Spleen (tissue), 11 donors: ENCODE results near the gene ULK2. TPM values are rescaled to one million over a fixed set of nuclear protein-coding genes. Genes with fewer than 3 reads are reported as not detected.

ENCODE experiments used
- DNase-seq: peaks from one replicate; pipeline ENCODE4 v3.0.0-alpha.2; 2020
- H3K27ac ChIP-seq, 8 donors: fragments of 200-600 bp; sonication (generic) in 7 of 8; 1 replicate in 4 of 8; 2 replicates in 4 of 8; pipeline versions ENCODE4 v1.5.0 to v1.8.0; 2016 to 2021; ENCODE audit warnings: inconsistent platforms in 4 of 8, mild to moderate bottlenecking in 4 of 8, moderate library complexity in 1 of 8
- H3K27me3 ChIP-seq, 7 donors: fragments of 200-600 bp; sonication (generic) in 6 of 7; replicated peaks in 1 of 7; 1 replicate in 4 of 7; 2 replicates in 3 of 7; pipeline versions ENCODE4 v1.5.0 to v1.8.0; 2016 to 2021; ENCODE audit warnings: inconsistent platforms in 3 of 7, mild to moderate bottlenecking in 1 of 7
- H3K36me3 ChIP-seq, 6 donors: fragments of 200-600 bp; sonication (generic) in 5 of 6; 1 replicate in 4 of 6; 2 replicates in 2 of 6; pipeline versions ENCODE4 v1.5.0 to v1.8.0; 2016 to 2021; ENCODE audit warnings: inconsistent platforms in 2 of 6
- H3K4me1 ChIP-seq, 6 donors: fragments of 200-600 bp; sonication (generic) in 5 of 6; 1 replicate in 3 of 6; 2 replicates in 3 of 6; pipeline versions ENCODE4 v1.5.0 to v1.8.0; 2016 to 2021; ENCODE audit warnings: inconsistent platforms in 3 of 6
- H3K4me3 ChIP-seq, 8 donors: fragments of 200-600 bp; sonication (generic) in 7 of 8; 1 replicate in 4 of 8; 2 replicates in 4 of 8; pipeline versions ENCODE4 v1.5.0 to v1.8.0; 2016 to 2021; ENCODE audit warnings: inconsistent platforms in 4 of 8, mild to moderate bottlenecking in 4 of 8, moderate library complexity in 2 of 8
- H3K9me3 ChIP-seq, 8 donors: fragments of 200-600 bp; sonication (generic) in 7 of 8; 1 replicate in 4 of 8; 2 replicates in 4 of 8; pipeline versions ENCODE4 v1.5.0 to v1.8.0; 2016 to 2021; ENCODE audit warnings: inconsistent platforms in 4 of 8
- POLR2A ChIP-seq, 3 donors: fragments of 450-650 bp; IDR thresholded peaks; one replicate each; pipeline ENCODE4 v1.5.1; 2017; ENCODE audit warnings: antibody characterized with exemption in 3 of 3, mild to moderate bottlenecking in 1 of 3
- POLR2AphosphoS5 ChIP-seq, 3 donors: sonication (generic); formaldehyde crosslinking; IDR thresholded peaks; one replicate each; pipeline ENCODE4 v1.5.1; 2017; ENCODE audit warnings: antibody characterized with exemption in 3 of 3
- WGBS, 5 donors: extraction: QIAGEN DNeasy Blood & Tissue Kit in 3 of 5; methylation state at CpG; one replicate each; pipeline versions ENCODE4 v1.1.5 to v1.1.7; 2013 to 2018; 5-methylcytosine and 5-hydroxymethylcytosine counted together
- intact Hi-C: fragments of 100-400 bp; cut with DNase I; formaldehyde crosslinking; loops from one replicate; pipeline ENCODE4 v1.15.0; 2023; ENCODE audit warnings: low total_unique reads
- polyA plus RNA-seq, 3 donors: library from polyadenylated mRNA; stranded (reverse); fragments of 200-250 nt; gene quantifications; one replicate each; pipeline ENCODE4 v1.2.1, GENCODE V29; 2013
- total RNA-seq, 7 donors: library from RNA; depleted of rRNA in 3 of 7; stranded (reverse); fragments of >200 nt in 3 of 7; fragmentation: NEBNext Ultra II Directional in 4 of 7; extraction: Animal tissue kit (Norgen Biotek cat#: 25700) in 4 of 7; gene quantifications; one replicate each; pipeline versions ENCODE4 v1.1.0 to v1.2.1, GENCODE V29; 2016 to 2021
- TF ChIP-seq, protein P1 (sequence below), 11 experiments: fragments of 200-600 bp in 7 of 11; fragments of 450-650 bp in 4 of 11; sonication (generic) in 4 of 11; IDR thresholded peaks in 8 of 11; conservative IDR thresholded peaks in 3 of 11; 1 replicate in 7 of 11; 2 replicates in 4 of 11; pipeline versions ENCODE4 v1.4.0 to v1.8.0; 2016 to 2021; ENCODE audit warnings: antibody characterized with exemption in 11 of 11, inconsistent platforms in 4 of 11, mild to moderate bottlenecking in 1 of 11
- donor health status: healthy with polysubstance abuse.
- donor health status: DM: no; HTN: no; CAD: no; lungs with moderate emphysema.
- donor health status: DM: no; HTN: no; CAD: no.
- donor health status: Bipolar disorder and iron deficiency.
- donor health status: healthy.
- donor health status: DM: no; HTN: no; CAD: no.
- donor health status: DM: yes; HTN: yes; CAD: no.

ULK2 gene
- total and polyA plus RNA-seq, 10 donors = 2.7 to 20.9 (median 14.0) TPM

DNA sequence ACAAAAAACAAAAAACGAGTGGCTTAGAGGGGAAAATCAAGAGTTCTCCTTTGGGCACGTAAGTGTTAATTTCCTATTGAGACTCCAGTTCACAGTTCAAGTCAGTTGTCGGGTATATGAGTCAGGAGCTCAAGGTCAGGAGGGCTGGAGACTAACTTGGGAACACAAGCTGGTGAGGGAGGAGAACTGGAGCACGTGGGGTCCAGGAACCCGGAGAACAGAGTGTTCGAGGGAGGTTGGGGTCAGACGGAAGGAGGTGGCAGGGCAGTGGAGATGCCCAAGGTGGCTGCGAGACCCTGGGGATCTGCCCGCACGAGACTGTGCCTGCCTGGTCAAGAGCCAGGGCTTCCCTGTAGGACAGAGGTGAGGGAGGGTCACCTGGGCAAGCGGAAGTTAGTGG lies 131.7 kb downstream of the ULK2 start:
- Histone ChIP-seq H3K4me1 (peaks cover 0 to 8% (median 0%) of the 10 kb centered on the region in 6 donors), H3K9me3 (no peaks in the 10 kb centered on the region), H3K4me3 (no peak overlapping the region), H3K27me3 (no peaks in the 10 kb centered on the region), H3K36me3 (no peaks in the 10 kb centered on the region), H3K27ac (no peak overlapping the region)
- DNase-seq = no peak
- WGBS, 5 donors = 58 to 71% (median 71%) methylated on average over 11 of the region's 11 CpGs
- intact Hi-C loops = no loop called here
- TF ChIP-seq POLR2AphosphoS5 (IDR thresholded peaks at IDR 0.05) = peak; percentile 32 to 42 (median 34)
- no peak for TF ChIP-seq POLR2A (IDR thresholded peaks at IDR 0.05)

DNA sequence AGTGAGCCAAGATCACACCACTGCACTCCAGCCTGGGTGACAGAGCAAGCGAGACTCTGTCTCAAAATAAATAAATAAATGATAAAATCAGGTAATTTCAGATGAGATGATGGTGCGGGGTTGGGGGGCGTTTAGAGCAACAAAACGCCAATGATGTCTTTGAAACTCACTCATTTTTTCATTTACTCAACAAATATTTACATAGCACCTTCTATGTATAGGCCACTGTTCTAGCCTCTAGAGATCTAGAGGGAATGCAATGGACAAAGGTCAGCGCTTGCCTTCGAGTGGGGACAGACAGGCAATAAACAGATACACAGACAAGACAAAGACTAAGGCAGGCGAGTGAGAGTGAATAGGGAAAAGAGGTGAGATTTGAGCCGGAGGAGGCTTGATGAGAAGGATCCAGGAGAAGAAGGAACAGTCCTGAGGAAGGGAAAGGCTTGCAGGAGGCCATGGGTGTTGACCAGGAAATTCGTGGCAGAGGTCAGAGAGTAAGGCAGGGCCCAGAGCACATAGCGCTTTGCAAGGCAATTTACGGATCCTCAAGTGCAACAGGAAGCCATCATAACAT lies 133.7 kb downstream of the ULK2 start:
- no peak overlapping the region for H3K27ac ChIP-seq
- peaks cover 0 to 8% (median 0%) of the 10 kb centered on the region in 6 donors for H3K4me1 ChIP-seq
- no peaks in the 10 kb centered on the region for H3K36me3 ChIP-seq
- no peaks in the 10 kb centered on the region for H3K9me3 ChIP-seq
- 79 to 85% (median 81%) methylated on average over 11 of the region's 11 CpGs for WGBS, 5 donors
- DNase-seq = no peak
- TF ChIP-seq POLR2A (IDR thresholded peaks at IDR 0.05) = no peak
- TF ChIP-seq, protein P1, sequence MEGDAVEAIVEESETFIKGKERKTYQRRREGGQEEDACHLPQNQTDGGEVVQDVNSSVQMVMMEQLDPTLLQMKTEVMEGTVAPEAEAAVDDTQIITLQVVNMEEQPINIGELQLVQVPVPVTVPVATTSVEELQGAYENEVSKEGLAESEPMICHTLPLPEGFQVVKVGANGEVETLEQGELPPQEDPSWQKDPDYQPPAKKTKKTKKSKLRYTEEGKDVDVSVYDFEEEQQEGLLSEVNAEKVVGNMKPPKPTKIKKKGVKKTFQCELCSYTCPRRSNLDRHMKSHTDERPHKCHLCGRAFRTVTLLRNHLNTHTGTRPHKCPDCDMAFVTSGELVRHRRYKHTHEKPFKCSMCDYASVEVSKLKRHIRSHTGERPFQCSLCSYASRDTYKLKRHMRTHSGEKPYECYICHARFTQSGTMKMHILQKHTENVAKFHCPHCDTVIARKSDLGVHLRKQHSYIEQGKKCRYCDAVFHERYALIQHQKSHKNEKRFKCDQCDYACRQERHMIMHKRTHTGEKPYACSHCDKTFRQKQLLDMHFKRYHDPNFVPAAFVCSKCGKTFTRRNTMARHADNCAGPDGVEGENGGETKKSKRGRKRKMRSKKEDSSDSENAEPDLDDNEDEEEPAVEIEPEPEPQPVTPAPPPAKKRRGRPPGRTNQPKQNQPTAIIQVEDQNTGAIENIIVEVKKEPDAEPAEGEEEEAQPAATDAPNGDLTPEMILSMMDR (IDR thresholded peaks at IDR 0.05 in 8 of 11, conservative IDR thresholded peaks at IDR 0.05 in 3 of 11) = no peak
- TF ChIP-seq POLR2AphosphoS5 (IDR thresholded peaks at IDR 0.05) = no peak
- no peaks in the 10 kb centered on the region for H3K27me3 ChIP-seq
- intact Hi-C loops = no loop called here
- no peak overlapping the region for H3K4me3 ChIP-seq

DNA sequence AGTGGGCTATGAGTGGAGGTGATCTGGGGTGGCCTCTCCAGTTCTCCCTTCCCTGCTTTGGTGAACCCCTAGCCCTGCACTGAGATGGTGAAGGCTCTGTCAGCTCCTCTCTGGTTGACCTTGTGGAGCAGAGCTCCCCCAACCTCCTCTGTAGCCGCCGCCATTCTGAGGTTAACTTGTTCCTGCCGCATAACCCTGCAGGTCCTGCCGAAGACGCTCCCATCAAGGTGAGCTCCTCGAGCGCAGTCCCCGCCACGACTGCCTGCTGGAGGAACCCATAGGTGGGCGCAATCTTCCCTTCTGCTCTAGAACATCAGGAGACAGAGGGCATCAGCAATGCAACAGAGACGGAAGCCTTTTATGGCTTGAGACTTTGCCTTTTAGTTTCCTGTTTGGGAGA lies 136.1 kb downstream of the ULK2 start:
- Histone ChIP-seq H3K4me1 (peaks cover 7 to 23% (median 18%) of the 10 kb centered on the region in 6 donors), H3K27ac (no peak overlapping the region), H3K9me3 (no peaks in the 10 kb centered on the region), H3K36me3 (no peaks in the 10 kb centered on the region), H3K4me3 (no peak overlapping the region), H3K27me3 (no peaks in the 10 kb centered on the region)
- TF ChIP-seq POLR2AphosphoS5 (IDR thresholded peaks at IDR 0.05) = no peak
- TF ChIP-seq, protein P1 (IDR thresholded peaks at IDR 0.05 in 8 of 11, conservative IDR thresholded peaks at IDR 0.05 in 3 of 11) = no peak
- no peak for TF ChIP-seq POLR2A (IDR thresholded peaks at IDR 0.05)
- DNase-seq = no peak
- intact Hi-C loops = no loop called here
- 91 to 99% (median 95%) methylated on average over 7 to 11 of the region's 11 CpGs for WGBS, 5 donors

DNA sequence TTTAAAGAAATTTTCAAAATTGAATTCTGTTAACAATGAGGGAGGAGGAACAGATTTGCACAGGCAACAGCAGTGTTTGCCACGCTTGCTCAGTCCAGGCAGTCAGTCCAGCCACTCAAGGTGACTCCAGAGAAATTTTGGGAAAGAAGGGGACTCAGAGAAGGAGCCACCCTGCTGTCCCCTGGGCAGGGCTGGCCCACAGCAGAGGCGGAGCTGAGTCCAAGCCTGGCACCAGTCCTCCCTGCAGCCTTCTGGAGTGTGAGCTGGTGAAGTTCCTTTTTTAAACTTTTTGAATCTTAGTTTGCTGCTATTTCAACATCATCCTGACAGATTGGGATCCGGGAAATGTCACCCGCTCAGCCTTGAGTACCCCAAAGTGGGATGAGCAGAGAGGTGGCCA lies 136.9 kb downstream of the ULK2 start:
- WGBS, 5 donors = 57 to 79% (median 64%) methylated on average over 4 of the region's 4 CpGs
- DNase-seq = no peak

More for the DNA sequence above, 136.9 kb downstream of the ULK2 start:
- intact Hi-C loops = no loop called here
- Histone ChIP-seq H3K36me3 (no peaks in the 10 kb centered on the region), H3K27ac (no peak overlapping the region), H3K4me3 (no peak overlapping the region), H3K4me1 (peaks cover 7 to 22% (median 16%) of the 10 kb centered on the region in 6 donors), H3K27me3 (no peaks in the 10 kb centered on the region), H3K9me3 (no peaks in the 10 kb centered on the region)
- TF ChIP-seq POLR2AphosphoS5 (IDR thresholded peaks at IDR 0.05) (no peak), POLR2A (IDR thresholded peaks at IDR 0.05) (no peak)
- TF ChIP-seq, protein P1 (IDR thresholded peaks at IDR 0.05 in 8 of 11, conservative IDR thresholded peaks at IDR 0.05 in 3 of 11) = no peak
